ENCODE data around the gene GDE1.

- TF ChIP-seq, protein P1, sequence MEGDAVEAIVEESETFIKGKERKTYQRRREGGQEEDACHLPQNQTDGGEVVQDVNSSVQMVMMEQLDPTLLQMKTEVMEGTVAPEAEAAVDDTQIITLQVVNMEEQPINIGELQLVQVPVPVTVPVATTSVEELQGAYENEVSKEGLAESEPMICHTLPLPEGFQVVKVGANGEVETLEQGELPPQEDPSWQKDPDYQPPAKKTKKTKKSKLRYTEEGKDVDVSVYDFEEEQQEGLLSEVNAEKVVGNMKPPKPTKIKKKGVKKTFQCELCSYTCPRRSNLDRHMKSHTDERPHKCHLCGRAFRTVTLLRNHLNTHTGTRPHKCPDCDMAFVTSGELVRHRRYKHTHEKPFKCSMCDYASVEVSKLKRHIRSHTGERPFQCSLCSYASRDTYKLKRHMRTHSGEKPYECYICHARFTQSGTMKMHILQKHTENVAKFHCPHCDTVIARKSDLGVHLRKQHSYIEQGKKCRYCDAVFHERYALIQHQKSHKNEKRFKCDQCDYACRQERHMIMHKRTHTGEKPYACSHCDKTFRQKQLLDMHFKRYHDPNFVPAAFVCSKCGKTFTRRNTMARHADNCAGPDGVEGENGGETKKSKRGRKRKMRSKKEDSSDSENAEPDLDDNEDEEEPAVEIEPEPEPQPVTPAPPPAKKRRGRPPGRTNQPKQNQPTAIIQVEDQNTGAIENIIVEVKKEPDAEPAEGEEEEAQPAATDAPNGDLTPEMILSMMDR (IDR thresholded peaks at IDR 0.05; ENCODE audit: insufficient read depth, low read length): no peak
- no peak for TF ChIP-seq POLR2AphosphoS5 (IDR thresholded peaks at IDR 0.05; ENCODE audit: low read depth)
- no peak for TF ChIP-seq REST (IDR thresholded peaks at IDR 0.05; ENCODE audit: insufficient replicate concordance, low read depth)
- TF ChIP-seq GABPA (IDR thresholded peaks at IDR 0.05; ENCODE audit: low read depth): no peak
- no peak for TF ChIP-seq SPI1 (IDR thresholded peaks at IDR 0.05; ENCODE audit: borderline replicate concordance, low read depth)
Observed at GRCh38 chr16:19458722-19459379, 63.0 kb downstream of the GDE1 start.
